Loucy (cell line): Measurements from ENCODE around the gene BCAT1.
A peak's percentile ranks its signal among the peaks of the same experiment; 100 is the strongest.

Experiments
- H2AFZ ChIP-seq: fragments of 200-600 bp; sonication (generic); 2 replicates; pipeline ENCODE4 v1.6.0; 2016; ENCODE audit warnings: antibody characterized with exemption, mild to moderate bottlenecking, low read length, moderate library complexity
- H3F3A ChIP-seq: fragments of 200-600 bp; 2 replicates; pipeline ENCODE4 v1.6.0; 2016; ENCODE audit warnings: antibody characterized with exemption, low read depth, mild to moderate bottlenecking
- H3K27me3 ChIP-seq: fragments of 200-600 bp; sonication (generic); 2 replicates; pipeline ENCODE4 v1.6.1; 2014; ENCODE audit warnings: low read length, mild to moderate bottlenecking; ENCODE audit not compliant: insufficient read depth, poor library complexity, severe bottlenecking
- H3K36me3 ChIP-seq: fragments of 200-600 bp; sonication (generic); 2 replicates; pipeline ENCODE4 v1.6.1; 2016; ENCODE audit warnings: low read length; ENCODE audit not compliant: insufficient read depth
- H3K4me1 ChIP-seq: fragments of 200-600 bp; sonication (generic); 2 replicates; pipeline ENCODE4 v1.5.1; 2014; ENCODE audit warnings: low read length, mild to moderate bottlenecking; ENCODE audit not compliant: insufficient read depth, poor library complexity, severe bottlenecking
- H3K4me2 ChIP-seq: fragments of 200-600 bp; sonication (generic); 2 replicates; pipeline ENCODE4 v1.6.0; 2014; ENCODE audit warnings: antibody characterized with exemption, low read length, low read depth, mild to moderate bottlenecking; ENCODE audit not compliant: poor library complexity, severe bottlenecking
- H3K4me3 ChIP-seq: fragments of 200-600 bp; sonication (generic); 2 replicates; pipeline ENCODE4 v1.5.1; 2014; ENCODE audit warnings: low read length, mild to moderate bottlenecking, mixed read lengths; ENCODE audit not compliant: poor library complexity, severe bottlenecking
- H3K79me2 ChIP-seq: fragments of 200-600 bp; sonication (generic); 2 replicates; pipeline ENCODE4 v1.6.1; 2014; ENCODE audit warnings: low read length; ENCODE audit not compliant: insufficient read depth
- H3K9ac ChIP-seq: fragments of 200-600 bp; sonication (generic); 2 replicates; pipeline ENCODE4 v1.6.0; 2014; ENCODE audit warnings: mild to moderate bottlenecking, low read depth, low read length, moderate library complexity; ENCODE audit not compliant: poor library complexity, severe bottlenecking
- H3K9me2 ChIP-seq: fragments of 200-600 bp; sonication (generic); replicated peaks from 2 replicates; pipeline ENCODE4 v1.6.1; 2016; ENCODE audit warnings: low read depth, low read length, mixed read lengths
- H3K9me3 ChIP-seq: fragments of 200-600 bp; sonication (generic); 2 replicates; pipeline ENCODE4 v1.6.1; 2014; ENCODE audit warnings: mild to moderate bottlenecking, antibody characterized with exemption, low read length, low read depth; ENCODE audit not compliant: insufficient read depth
- H4K20me1 ChIP-seq: fragments of 200-600 bp; sonication (generic); 2 replicates; pipeline ENCODE4 v1.6.0; 2014; ENCODE audit warnings: antibody characterized with exemption, low read length, mild to moderate bottlenecking; ENCODE audit not compliant: insufficient read depth, poor library complexity, severe bottlenecking
- EZH2phosphoT487 ChIP-seq: fragments of 200-600 bp; IDR thresholded peaks from 2 replicates; pipeline ENCODE4 v1.6.1; 2018; ENCODE audit warnings: antibody characterized with exemption, mild to moderate bottlenecking, moderate library complexity, borderline replicate concordance
- TF ChIP-seq, protein P1 (sequence below): fragments of 200-600 bp; sonication (generic); conservative IDR thresholded peaks from 2 replicates; pipeline ENCODE4 v1.5.1; 2014; ENCODE audit warnings: mild to moderate bottlenecking, antibody characterized with exemption, low read length

The BCAT1 gene

DNA sequence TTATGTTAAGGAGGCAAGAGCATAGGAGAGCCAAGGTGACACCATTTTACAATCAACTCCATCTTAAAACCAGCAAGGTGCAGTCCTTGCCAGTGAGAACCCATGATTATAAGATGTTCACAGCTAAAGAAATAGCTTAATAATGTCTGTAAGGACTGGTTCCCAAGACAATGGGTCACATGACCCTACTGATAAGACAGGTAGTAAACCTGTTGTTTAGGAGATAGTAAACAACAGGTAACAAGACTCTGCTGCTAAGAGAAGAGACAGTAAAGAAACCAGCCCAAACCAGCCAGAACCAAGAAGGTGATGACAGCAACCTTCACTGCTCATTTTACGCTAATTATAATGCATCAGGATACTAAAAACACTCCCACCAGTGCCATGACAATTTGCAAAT is 23.2 kb upstream of the BCAT1 start:
- no peaks in the 10 kb centered on the region for H3K27me3 ChIP-seq
- no peaks in the 10 kb centered on the region for H3K9me2 ChIP-seq
- TF ChIP-seq, protein P1, sequence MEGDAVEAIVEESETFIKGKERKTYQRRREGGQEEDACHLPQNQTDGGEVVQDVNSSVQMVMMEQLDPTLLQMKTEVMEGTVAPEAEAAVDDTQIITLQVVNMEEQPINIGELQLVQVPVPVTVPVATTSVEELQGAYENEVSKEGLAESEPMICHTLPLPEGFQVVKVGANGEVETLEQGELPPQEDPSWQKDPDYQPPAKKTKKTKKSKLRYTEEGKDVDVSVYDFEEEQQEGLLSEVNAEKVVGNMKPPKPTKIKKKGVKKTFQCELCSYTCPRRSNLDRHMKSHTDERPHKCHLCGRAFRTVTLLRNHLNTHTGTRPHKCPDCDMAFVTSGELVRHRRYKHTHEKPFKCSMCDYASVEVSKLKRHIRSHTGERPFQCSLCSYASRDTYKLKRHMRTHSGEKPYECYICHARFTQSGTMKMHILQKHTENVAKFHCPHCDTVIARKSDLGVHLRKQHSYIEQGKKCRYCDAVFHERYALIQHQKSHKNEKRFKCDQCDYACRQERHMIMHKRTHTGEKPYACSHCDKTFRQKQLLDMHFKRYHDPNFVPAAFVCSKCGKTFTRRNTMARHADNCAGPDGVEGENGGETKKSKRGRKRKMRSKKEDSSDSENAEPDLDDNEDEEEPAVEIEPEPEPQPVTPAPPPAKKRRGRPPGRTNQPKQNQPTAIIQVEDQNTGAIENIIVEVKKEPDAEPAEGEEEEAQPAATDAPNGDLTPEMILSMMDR, result no peak
- TF ChIP-seq EZH2phosphoT487, result no peak
- no peak overlapping the region for H3K4me3 ChIP-seq
- no peaks in the 10 kb centered on the region for H3K79me2 ChIP-seq
- H3K4me1 ChIP-seq, result no peaks in the 10 kb centered on the region
- no peak overlapping the region for H3K4me2 ChIP-seq
- no peaks in the 10 kb centered on the region for H3K36me3 ChIP-seq
- H3F3A ChIP-seq, result no peaks in the 10 kb centered on the region
- no peaks in the 10 kb centered on the region for H4K20me1 ChIP-seq
- no peak overlapping the region for H2AFZ ChIP-seq
- no peaks in the 10 kb centered on the region for H3K9me3 ChIP-seq
- H3K9ac ChIP-seq, result no peak overlapping the region

DNA sequence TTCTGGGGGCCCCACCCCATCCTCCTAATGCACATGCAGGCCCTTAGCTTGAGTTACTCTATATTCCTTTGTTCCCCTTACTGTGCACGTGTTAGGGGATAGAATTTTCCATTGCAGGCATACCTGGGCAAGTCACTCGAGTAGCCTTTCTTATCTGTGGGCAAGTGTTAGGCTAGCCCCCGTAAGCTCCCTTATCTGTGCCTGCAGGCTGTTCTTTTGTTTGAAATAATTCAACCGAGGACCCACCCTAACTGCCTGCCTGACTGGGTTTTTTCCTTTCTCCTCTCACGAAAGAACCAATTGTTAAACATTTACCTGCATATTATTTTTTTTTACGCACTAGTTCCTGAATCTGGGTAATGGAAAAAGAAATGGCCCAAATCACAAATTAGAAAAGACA is 21.3 kb upstream of the BCAT1 start:
- Histone ChIP-seq H2AFZ (no peak overlapping the region), H3K4me1 (no peaks in the 10 kb centered on the region), H3K9me2 (no peaks in the 10 kb centered on the region), H3K36me3 (no peaks in the 10 kb centered on the region), H3K9me3 (no peaks in the 10 kb centered on the region), H3K4me3 (no peak overlapping the region), H3K9ac (no peak overlapping the region), H3K79me2 (no peaks in the 10 kb centered on the region), H3F3A (no peaks in the 10 kb centered on the region), H3K27me3 (no peaks in the 10 kb centered on the region), H4K20me1 (no peaks in the 10 kb centered on the region), H3K4me2 (no peak overlapping the region)
- TF ChIP-seq EZH2phosphoT487, result no peak
- TF ChIP-seq, protein P1, result no peak

DNA sequence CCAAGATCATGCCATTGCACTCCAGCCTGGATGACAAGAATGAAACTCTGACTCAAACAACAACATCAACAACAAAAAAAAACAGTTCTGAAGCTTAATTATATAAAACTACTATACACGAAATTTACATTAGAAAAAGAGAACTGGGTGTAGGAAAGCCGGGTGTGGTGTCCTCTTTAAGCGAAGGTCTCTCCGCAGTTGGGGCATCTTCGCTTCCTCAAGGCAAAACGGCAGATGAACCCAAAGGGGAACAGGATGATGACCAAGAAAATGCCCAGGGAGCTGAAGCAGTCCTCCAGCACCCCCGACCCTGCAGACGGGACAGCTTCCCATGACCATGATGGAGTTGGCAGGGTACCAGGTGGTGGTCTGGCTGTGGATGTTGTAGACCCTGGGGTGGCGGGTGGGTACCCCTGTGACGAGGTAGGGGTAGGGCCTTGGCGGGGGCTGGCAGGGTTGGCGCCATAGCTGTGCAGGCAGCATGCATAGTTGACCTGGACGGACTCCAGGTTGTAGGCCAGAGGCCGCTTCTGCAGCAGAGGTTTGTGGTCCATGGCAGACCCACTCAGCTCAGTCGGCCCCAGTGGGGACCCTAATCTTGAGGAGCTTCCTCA is 18.2 kb upstream of the BCAT1 start:
- Histone ChIP-seq H3K79me2 (no peaks in the 10 kb centered on the region), H3K9me3 (no peaks in the 10 kb centered on the region), H3K4me3 (no peak overlapping the region), H3K36me3 (no peaks in the 10 kb centered on the region), H3K4me1 (no peaks in the 10 kb centered on the region), H3K27me3 (no peaks in the 10 kb centered on the region), H3F3A (no peaks in the 10 kb centered on the region), H2AFZ (0 out of 2 replicates have a peak overlapping the region, but pooled peaks have one; percentile 30), H3K9ac (no peak overlapping the region), H4K20me1 (no peaks in the 10 kb centered on the region), H3K4me2 (no peak overlapping the region), H3K9me2 (no peaks in the 10 kb centered on the region)
- TF ChIP-seq, protein P1, result no peak
- no peak for TF ChIP-seq EZH2phosphoT487
